Right lobe of liver (tissue), 6 donors: ENCODE measurements around the gene UROC1. TPM values are rescaled to one million over a fixed set of nuclear protein-coding genes. Genes with fewer than 3 reads are reported as not detected.
A peak's percentile ranks its signal among the peaks of the same experiment; 100 is the strongest.
"Not testable (repeated sequence)": the region's sequence is repeated elsewhere in the genome, so short reads cannot be mapped to it uniquely, and the experiment has no call there.

Experiments used
- ATAC-seq, 4 donors: fragments of 200-7000 bp; cut with Tn5 transposase; one replicate each; pipeline ENCODE4 v1.9.1; 2020; ENCODE audit warnings: mild to moderate bottlenecking in 4 of 4, moderate library complexity in 4 of 4
- DNase-seq, 3 donors: peaks; one replicate each; pipeline ENCODE4 v3.0.0-alpha.2; 2020
- H3K27ac ChIP-seq, 3 donors: fragments of 200-600 bp; one replicate each; pipeline ENCODE4 v1.8.0; 2022
- H3K27me3 ChIP-seq, 2 donors: fragments of 200-600 bp; one replicate each; pipeline ENCODE4 v1.8.0; 2022
- H3K36me3 ChIP-seq, 4 donors: fragments of 200-600 bp; sonication (generic) in 1 of 4; one replicate each; pipeline versions ENCODE4 v1.5.1 to v1.8.0; 2017 to 2022; ENCODE audit warnings: control low read depth in 1 of 4
- H3K4me1 ChIP-seq, 4 donors: fragments of 200-600 bp; sonication (generic) in 1 of 4; one replicate each; pipeline versions ENCODE4 v1.5.1 to v1.8.0; 2017 to 2022; ENCODE audit warnings: control low read depth in 1 of 4
- H3K4me3 ChIP-seq, 3 donors: fragments of 200-600 bp; one replicate each; pipeline ENCODE4 v1.8.0; 2022
- H3K9me3 ChIP-seq, 4 donors: fragments of 200-600 bp; sonication (generic) in 1 of 4; one replicate each; pipeline versions ENCODE4 v1.5.1 to v1.8.0; 2017 to 2022; ENCODE audit warnings: control low read depth in 1 of 4
- POLR2A ChIP-seq: fragments of 450-650 bp; IDR thresholded peaks from one replicate; pipeline ENCODE4 v1.6.1; 2017; ENCODE audit warnings: antibody characterized with exemption, mild to moderate bottlenecking
- WGBS: methylation state at CpG from one replicate; pipeline ENCODE4 v1.1.6; 2018; ENCODE audit warnings: low coverage, low lambda C conversion rate; ENCODE audit not compliant: insufficient coverage; ENCODE audit errors: missing lambda C conversion rate; 5-methylcytosine and 5-hydroxymethylcytosine counted together
- intact Hi-C, 2 donors: fragments of 100-400 bp; cut with DNase I; formaldehyde crosslinking; loops; one replicate each; pipeline versions ENCODE4 v1.11.2 to v1.14.1; 2022
- total RNA-seq, 6 experiments: library from RNA; depleted of rRNA in 2 of 6; stranded (reverse); fragments of >200 nt in 2 of 6; fragmentation: NEBNext Ultra II Directional in 3 of 6; extraction: Animal tissue kit (Norgen Biotek cat#: 25700) in 3 of 6; gene quantifications; one replicate each; pipeline versions ENCODE4 v1.1.0 to v1.2.4, GENCODE V29; 2016 to 2023
- TF ChIP-seq, protein P1 (sequence below), 4 donors: fragments of 200-600 bp in 3 of 4; fragments of 450-650 bp in 1 of 4; IDR thresholded peaks; one replicate each; pipeline versions ENCODE4 v1.5.1 to v1.8.0; 2016 to 2022; ENCODE audit warnings: antibody characterized with exemption in 4 of 4, mild to moderate bottlenecking in 2 of 4
- donor health status: DM: no; HTN: yes; CAD: no.
- donor health status: DM: no; HTN: no; CAD: no.
- donor health status: DM: no; HTN: no; CAD: no.
- donor health status: DM: no; HTN: yes; CAD: no.
- donor health status: DM: no; HTN: yes; CAD: no.

The UROC1 gene
- total RNA-seq, 6 experiments from 2014 or later, result 15.1 to 101 (median 55.8) TPM

DNA sequence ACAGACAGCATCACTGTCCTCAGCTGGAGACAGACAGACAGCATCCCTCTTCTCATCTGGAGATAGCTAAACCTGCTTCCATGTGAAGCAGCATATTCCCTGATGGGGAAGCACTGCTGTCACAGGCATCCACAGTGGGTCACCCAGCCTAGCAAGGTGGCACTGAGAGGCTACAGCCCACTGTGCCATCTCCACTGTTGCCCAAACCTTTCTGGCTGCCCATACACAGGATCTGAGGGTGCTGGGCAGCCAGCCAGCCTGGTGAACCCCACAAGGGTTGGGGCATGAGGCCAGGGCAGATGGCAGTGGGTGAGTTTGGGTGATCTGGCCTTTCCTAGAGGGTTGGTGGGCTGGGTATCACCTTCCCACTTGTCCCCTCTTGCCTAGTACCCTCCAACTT lies 18.1 kb upstream of the UROC1 start:
- H3K36me3 ChIP-seq, result no peaks in the 10 kb centered on the region
- H3K9me3 ChIP-seq, result no peaks in the 10 kb centered on the region
- intact Hi-C loops, result no loop called here
- peaks cover 0 to 28% (median 12%) of the 10 kb centered on the region in 4 donors for H3K4me1 ChIP-seq
- H3K27ac ChIP-seq, result no peak overlapping the region
- ATAC-seq, result no peak
- TF ChIP-seq, protein P1, sequence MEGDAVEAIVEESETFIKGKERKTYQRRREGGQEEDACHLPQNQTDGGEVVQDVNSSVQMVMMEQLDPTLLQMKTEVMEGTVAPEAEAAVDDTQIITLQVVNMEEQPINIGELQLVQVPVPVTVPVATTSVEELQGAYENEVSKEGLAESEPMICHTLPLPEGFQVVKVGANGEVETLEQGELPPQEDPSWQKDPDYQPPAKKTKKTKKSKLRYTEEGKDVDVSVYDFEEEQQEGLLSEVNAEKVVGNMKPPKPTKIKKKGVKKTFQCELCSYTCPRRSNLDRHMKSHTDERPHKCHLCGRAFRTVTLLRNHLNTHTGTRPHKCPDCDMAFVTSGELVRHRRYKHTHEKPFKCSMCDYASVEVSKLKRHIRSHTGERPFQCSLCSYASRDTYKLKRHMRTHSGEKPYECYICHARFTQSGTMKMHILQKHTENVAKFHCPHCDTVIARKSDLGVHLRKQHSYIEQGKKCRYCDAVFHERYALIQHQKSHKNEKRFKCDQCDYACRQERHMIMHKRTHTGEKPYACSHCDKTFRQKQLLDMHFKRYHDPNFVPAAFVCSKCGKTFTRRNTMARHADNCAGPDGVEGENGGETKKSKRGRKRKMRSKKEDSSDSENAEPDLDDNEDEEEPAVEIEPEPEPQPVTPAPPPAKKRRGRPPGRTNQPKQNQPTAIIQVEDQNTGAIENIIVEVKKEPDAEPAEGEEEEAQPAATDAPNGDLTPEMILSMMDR (IDR thresholded peaks at IDR 0.05), result no peak
- no peak for TF ChIP-seq POLR2A
- H3K27me3 ChIP-seq, result no peaks in the 10 kb centered on the region
- H3K4me3 ChIP-seq, result no peak overlapping the region
- peak in 2 of 3 donors; percentile 11 to 35 for DNase-seq

DNA sequence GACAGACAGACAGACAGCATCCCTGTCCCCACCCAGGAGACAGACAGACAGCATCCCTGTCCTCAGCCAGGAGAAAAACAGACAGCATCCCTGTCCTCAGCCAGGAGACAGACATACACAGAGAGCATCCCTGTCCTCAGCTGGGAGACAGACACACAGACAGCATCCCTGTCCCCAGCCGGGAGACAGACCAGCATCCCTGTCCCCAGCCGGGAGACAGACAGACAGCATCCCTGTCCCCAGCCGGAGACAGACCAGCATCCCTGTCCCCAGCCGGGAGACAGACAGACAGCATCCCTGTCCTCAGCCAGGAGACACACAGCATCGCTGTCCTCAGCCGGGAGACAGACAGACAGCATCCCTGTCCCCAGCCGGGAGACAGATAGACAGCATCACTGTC lies 17.1 kb upstream of the UROC1 start:
- intact Hi-C loops, H3K4me3 ChIP-seq, H3K9me3 ChIP-seq, H3K27me3 ChIP-seq, H3K27ac ChIP-seq, H3K36me3 ChIP-seq, ATAC-seq: not testable (repeated sequence)
- peak in 2 of 3 donors; percentile 6 to 23 for DNase-seq
- no CpG with 5 or more reads among the region's 7 CpGs for WGBS
- H3K4me1 ChIP-seq, result peaks cover 0 to 33% (median 16%) of the 10 kb centered on the region in 4 donors

DNA sequence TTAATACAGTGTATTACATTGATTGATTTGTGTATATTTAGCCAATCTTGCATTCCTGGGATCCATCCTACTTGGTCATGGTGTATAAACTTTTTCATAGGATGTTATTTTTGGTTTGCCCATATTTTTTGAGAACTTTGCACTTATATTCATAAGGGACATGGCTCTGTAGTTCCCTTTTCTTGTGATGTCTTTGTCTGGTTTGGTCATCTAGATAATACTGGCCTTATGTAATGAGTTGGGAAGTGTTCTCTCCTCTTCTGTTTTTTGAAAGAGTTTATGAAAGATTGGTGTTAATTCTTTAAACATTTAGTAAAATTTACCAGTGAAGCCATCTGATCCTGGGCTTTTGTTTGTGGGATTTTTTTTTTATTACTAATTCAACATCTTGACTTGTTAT lies 15.9 kb upstream of the UROC1 start:
- no peak for TF ChIP-seq POLR2A
- TF ChIP-seq, protein P1 (IDR thresholded peaks at IDR 0.05), result no peak
- DNase-seq (no peak), ATAC-seq (no peak)
- H3K4me3 ChIP-seq, result no peak overlapping the region
- peaks cover 0 to 45% (median 21%) of the 10 kb centered on the region in 4 donors for H3K4me1 ChIP-seq
- H3K27ac ChIP-seq, result no peak overlapping the region
- H3K27me3 ChIP-seq, result no peaks in the 10 kb centered on the region
- H3K9me3 ChIP-seq, result no peaks in the 10 kb centered on the region
- H3K36me3 ChIP-seq, result no peaks in the 10 kb centered on the region
- intact Hi-C loops, result no loop called here

DNA sequence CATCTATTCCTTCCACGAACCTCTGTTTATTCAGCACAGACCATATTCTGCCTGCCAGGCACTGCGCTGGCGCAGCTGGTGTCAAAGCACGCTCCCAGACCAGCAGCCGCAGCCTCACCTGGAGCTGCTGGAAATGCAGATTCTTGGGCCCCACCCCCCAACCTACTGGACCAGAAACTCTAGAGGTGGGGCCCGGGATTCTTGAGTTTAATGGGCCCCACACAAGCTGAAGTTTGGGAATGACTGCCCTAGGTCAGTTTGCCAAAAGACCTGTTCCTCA lies 13.4 kb upstream of the UROC1 start:
- TF ChIP-seq POLR2A, result no peak
- TF ChIP-seq, protein P1 (IDR thresholded peaks at IDR 0.05), result no peak
- intact Hi-C loops, result no loop called here
- ATAC-seq, result peak in 3 of 4 donors; percentile 1 to 44 (median 17)
- H3K27ac ChIP-seq, result peak overlapping the region in 2 of 3 donors; percentile 81 to 88
- peak in 2 of 3 donors; percentile 35 to 67 for DNase-seq
- no peak overlapping the region for H3K4me3 ChIP-seq
- H3K36me3 ChIP-seq, result no peaks in the 10 kb centered on the region
- WGBS, result no CpG with 5 or more reads among the region's 6 CpGs
- no peaks in the 10 kb centered on the region for H3K9me3 ChIP-seq
- H3K4me1 ChIP-seq, result peaks cover 0 to 40% (median 16%) of the 10 kb centered on the region in 4 donors
- H3K27me3 ChIP-seq, result no peaks in the 10 kb centered on the region

DNA sequence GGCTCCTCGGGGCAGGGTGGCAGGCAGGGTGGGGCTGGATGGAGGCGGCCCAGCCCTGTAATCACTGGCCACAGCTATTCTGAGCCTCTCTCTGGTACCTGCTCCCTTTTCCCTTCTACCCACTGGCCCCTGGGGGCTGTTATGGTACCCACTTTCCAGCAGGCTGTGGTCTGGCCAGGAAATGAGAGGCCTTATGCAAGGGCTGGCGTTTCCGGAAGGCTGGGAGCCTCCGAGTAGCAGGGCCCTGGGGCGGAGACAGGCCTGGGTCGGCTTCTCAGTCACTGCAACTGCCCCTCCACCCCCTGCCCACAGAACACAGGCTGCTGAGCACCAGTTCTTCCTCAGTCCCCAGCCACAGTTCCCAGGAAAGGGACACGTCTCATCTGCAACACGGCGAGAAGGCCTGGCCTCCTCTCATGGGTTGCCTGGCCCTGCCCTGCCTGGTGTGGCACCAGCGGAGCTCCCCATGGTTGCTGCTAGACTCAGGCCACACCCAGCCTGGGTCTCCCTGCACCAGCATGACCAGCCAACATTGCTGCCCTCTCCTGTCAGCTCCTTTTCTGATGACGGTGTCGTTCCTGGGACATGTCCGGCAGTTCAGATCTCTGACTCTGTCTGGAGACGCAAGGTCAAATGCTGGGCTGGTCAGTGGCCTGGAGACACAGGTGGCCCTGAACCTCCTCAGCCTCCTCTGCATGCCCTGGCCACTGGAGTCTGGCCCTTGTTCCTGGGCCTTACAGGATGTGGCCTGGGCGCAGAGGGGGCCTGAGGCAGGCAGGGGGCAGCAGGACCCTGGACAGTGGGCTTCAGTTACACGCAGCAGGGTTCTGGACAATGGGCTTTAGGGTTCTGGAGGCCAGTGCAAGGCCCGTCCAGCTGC lies 12.8 kb upstream of the UROC1 start:
- Histone ChIP-seq H3K4me3 (no peak overlapping the region), H3K9me3 (no peaks in the 10 kb centered on the region), H3K36me3 (no peaks in the 10 kb centered on the region), H3K27me3 (no peaks in the 10 kb centered on the region), H3K4me1 (peaks cover 0 to 43% (median 18%) of the 10 kb centered on the region in 4 donors), H3K27ac (peak overlapping the region; percentile 40 to 88 (median 81))
- intact Hi-C loops, result no loop called here
- 27% methylated on average over 2 of the region's 18 CpGs for WGBS
- peak; percentile 63 to 70 (median 66) for ATAC-seq
- peak; percentile 72 to 82 (median 82) for DNase-seq
- TF ChIP-seq, protein P1 (IDR thresholded peaks at IDR 0.05), result no peak
- no peak for TF ChIP-seq POLR2A
